NCI-H526 treated with DMSO at 0.1 percent for 48 hours (cell line): ENCODE measurements around the gene ROM1.
"Not testable (repeated sequence)": the region's sequence is repeated elsewhere in the genome, so short reads cannot be mapped to it uniquely, and the experiment has no call there.

ENCODE experiments used
- DNase-seq: peaks from one replicate; lab custom pipeline; 2025; lab: John Stamatoyannopoulos, UW

ROM1 gene

GRCh38 chr11:62610403-62610802 lies 2.7 kb upstream of the ROM1 start:
- DNase-seq, result no peak

GRCh38 chr11:62610814-62611704 lies 2.0 kb upstream of the ROM1 start:
- DNase-seq, result no peak

- peak; percentile 36 for DNase-seq
These were observed 1.2 kb upstream of the ROM1 start for GRCh38 chr11:62611705-62612365.

GRCh38 chr11:62613291-62613778 lies 278 bp downstream of the ROM1 start:
- DNase-seq, result no peak

- no peak for DNase-seq
These were observed 1.2 kb downstream of the ROM1 start for GRCh38 chr11:62614275-62614674.

- no peak for DNase-seq
These were observed 2.5 kb downstream of the ROM1 start for GRCh38 chr11:62615521-62615920.

- not testable (repeated sequence) for DNase-seq
These were observed 3.9 kb downstream of the ROM1 start for GRCh38 chr11:62616957-62617356.

GRCh38 chr11:62621027-62621566 lies 8.0 kb downstream of the ROM1 start:
- DNase-seq, result no peak

- DNase-seq, result peak; percentile 98
These were observed 8.8 kb downstream of the ROM1 start, which contains the start of gene B3GAT3 for GRCh38 chr11:62621567-62622470. TSS of gene B3GAT3 (minus strand) at chr11:62621986. CDS start at chr11:62621947, 39 bp downstream.

- no peak for DNase-seq
These were observed 9.5 kb downstream of the ROM1 start for GRCh38 chr11:62622476-62623089.

GRCh38 chr11:62627713-62628112 lies 14.7 kb downstream of the ROM1 start:
- DNase-seq, result no peak

GRCh38 chr11:62632492-62632891 lies 19.4 kb downstream of the ROM1 start:
- DNase-seq, result no peak

GRCh38 chr11:62644220-62644619 lies 31.2 kb downstream of the ROM1 start:
- DNase-seq, result no peak

GRCh38 chr11:62645671-62645945 lies 32.6 kb downstream of the ROM1 start:
- no peak for DNase-seq

GRCh38 chr11:62645946-62646824 lies 33.1 kb downstream of the ROM1 start, which contains the start of gene GANAB:
TSS of gene GANAB (minus strand) at chr11:62646613. CDS start at chr11:62646599, 14 bp downstream.
- DNase-seq, result peak; percentile 96

GRCh38 chr11:62646825-62647608 lies 34.0 kb downstream of the ROM1 start:
- no peak for DNase-seq

- DNase-seq, result no peak
These were observed 34.5 kb downstream of the ROM1 start for GRCh38 chr11:62647609-62648005.

- DNase-seq, result no peak
These were observed 35.3 kb downstream of the ROM1 start for GRCh38 chr11:62648185-62648966.

GRCh38 chr11:62648967-62649364 lies 35.9 kb downstream of the ROM1 start:
- DNase-seq, result no peak
